ENCODE measurements around the gene HRH4. TPM values are rescaled to one million over a fixed set of nuclear protein-coding genes. Genes with fewer than 3 reads are reported as not detected.

HRH4 gene
- total RNA-seq, 2 donors from 2014 or later: 2.5 TPM; not detected in 1

DNA sequence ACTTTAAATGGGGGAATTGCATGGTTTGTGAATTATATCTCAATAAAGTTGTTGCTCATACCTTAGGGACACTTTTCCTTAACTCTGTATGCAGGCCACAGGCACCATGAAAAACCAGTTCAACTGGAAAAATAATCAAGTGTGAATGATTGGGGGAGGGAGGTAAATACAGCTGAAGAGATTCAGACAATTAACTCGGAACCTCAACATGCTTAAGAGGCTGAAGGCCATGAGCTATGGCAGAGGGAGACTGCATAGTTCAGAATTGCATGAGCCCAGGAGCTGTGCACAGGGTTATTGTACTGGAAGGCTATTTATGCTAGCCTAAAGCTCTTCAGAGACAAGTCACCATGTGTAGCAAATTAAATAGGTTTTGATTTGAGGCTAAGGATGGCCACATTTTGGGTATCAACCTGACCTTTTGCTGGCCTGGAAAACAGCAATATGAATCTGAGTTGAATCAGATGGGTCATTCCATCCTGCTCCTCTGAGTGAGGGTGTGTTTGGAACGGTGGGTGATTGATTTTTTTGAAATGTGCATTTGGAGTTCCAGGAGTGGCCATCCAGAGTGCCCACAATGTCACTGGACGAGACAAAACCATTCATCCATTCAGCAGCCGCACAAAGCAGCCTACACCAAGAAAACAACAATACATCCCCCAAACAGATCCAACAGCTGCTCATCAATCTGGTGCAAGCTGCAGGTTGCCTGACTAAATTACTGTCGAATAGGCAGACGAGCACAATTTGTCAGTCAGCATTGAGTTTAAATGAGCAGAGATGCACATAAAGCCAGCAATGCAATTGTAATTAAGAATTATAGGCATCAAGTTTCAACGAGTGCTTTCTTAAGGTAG is 42.5 kb downstream of the HRH4 start:
- Histone ChIP-seq H3K27ac (no peak overlapping the region), H3K4me3 (no peak overlapping the region), H3K4me1 (ENCODE audit: control insufficient read depth in 1 of 2, low read depth in 2 of 2) (no peaks in the 10 kb centered on the region), H3K9me3 (no peaks in the 10 kb centered on the region), H3K27me3 (replicated peaks; ENCODE audit: insufficient read depth) (no peaks in the 10 kb centered on the region), H3K36me3 (no peaks in the 10 kb centered on the region)
- no peak for ATAC-seq (ENCODE audit: insufficient number of reproducible peaks, low FRiP score, low read depth)
- DNase-seq (ENCODE audit: low spot score): no peak
- TF ChIP-seq, protein P1, sequence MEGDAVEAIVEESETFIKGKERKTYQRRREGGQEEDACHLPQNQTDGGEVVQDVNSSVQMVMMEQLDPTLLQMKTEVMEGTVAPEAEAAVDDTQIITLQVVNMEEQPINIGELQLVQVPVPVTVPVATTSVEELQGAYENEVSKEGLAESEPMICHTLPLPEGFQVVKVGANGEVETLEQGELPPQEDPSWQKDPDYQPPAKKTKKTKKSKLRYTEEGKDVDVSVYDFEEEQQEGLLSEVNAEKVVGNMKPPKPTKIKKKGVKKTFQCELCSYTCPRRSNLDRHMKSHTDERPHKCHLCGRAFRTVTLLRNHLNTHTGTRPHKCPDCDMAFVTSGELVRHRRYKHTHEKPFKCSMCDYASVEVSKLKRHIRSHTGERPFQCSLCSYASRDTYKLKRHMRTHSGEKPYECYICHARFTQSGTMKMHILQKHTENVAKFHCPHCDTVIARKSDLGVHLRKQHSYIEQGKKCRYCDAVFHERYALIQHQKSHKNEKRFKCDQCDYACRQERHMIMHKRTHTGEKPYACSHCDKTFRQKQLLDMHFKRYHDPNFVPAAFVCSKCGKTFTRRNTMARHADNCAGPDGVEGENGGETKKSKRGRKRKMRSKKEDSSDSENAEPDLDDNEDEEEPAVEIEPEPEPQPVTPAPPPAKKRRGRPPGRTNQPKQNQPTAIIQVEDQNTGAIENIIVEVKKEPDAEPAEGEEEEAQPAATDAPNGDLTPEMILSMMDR (IDR thresholded peaks at IDR 0.05): no peak

DNA sequence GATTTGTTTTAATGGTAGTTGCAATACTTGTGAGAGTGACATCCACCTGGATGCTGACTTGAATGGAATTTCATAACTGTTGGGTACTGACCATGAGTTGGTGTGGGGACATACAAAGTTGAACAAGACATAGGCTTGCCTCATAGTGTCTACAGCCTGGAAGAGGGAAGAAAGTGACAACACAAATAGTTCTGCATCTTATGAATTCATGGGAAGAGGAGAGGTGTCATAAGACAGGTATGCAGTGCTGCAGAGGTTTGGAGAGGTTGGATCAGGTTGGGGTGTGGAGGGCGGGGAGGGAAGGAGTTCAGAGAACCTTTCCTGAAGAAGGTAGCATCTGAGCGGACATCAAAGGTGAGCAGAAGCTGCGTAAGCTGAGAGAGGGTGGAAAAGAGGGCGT is 44.0 kb downstream of the HRH4 start:
- TF ChIP-seq, protein P1 (IDR thresholded peaks at IDR 0.05): no peak
- Histone ChIP-seq H3K9me3 (no peaks in the 10 kb centered on the region), H3K4me1 (ENCODE audit: control insufficient read depth in 1 of 2, low read depth in 2 of 2) (no peaks in the 10 kb centered on the region), H3K27me3 (replicated peaks; ENCODE audit: insufficient read depth) (no peaks in the 10 kb centered on the region), H3K4me3 (no peak overlapping the region), H3K36me3 (no peaks in the 10 kb centered on the region), H3K27ac (no peak overlapping the region)
- ATAC-seq (ENCODE audit: insufficient number of reproducible peaks, low FRiP score, low read depth) (no peak), DNase-seq (ENCODE audit: low spot score) (no peak)

DNA sequence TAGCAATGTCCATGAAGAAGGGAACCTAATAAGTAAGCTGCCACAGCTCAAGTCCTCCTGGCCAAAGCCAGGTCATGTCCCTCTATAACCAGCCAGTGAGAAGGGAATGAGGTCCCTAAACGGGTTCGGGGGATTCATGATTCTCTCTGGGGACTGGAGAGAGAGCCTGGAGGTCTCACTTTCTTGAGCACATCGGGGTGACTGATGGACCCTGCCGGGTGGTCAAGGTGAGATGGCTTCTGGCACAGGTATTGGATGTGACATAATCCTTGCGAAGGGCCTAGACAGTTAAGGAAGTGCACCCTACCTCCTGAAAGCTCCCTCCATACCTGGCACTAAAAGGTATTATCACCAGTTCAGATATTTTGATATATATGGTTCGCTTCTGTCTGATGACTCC is 45.7 kb downstream of the HRH4 start:
- ATAC-seq (ENCODE audit: insufficient number of reproducible peaks, low FRiP score, low read depth) (no peak), DNase-seq (ENCODE audit: low spot score) (no peak)
- no peak overlapping the region for H3K27ac ChIP-seq

DNA sequence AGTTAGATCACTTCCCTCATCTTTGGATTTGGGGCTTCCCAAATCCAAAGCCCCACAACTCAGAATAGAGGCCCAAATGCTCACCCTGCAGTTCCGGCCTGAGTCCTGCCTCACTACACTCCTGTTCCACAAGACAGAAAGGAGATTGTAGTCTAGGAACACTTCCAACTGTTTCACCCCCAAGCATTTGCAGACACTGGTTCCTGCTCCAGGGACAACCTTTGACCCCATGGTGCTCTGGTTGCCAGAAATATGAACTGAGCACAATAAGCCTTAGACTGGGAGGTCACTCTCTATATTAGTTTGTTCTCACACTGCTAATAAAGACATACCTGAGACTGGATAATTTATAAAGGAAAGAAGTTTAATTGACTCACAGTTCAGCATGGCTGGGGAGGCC is 49.0 kb downstream of the HRH4 start:
- H3K36me3 ChIP-seq: no peaks in the 10 kb centered on the region
- TF ChIP-seq, protein P1 (IDR thresholded peaks at IDR 0.05): no peak
- no peak overlapping the region for H3K27ac ChIP-seq
- H3K4me1 ChIP-seq (ENCODE audit: control insufficient read depth in 1 of 2, low read depth in 2 of 2): no peaks in the 10 kb centered on the region
- ATAC-seq (ENCODE audit: insufficient number of reproducible peaks, low FRiP score, low read depth) (no peak), DNase-seq (ENCODE audit: low spot score) (no peak)
- H3K4me3 ChIP-seq: no peak overlapping the region
- no peaks in the 10 kb centered on the region for H3K9me3 ChIP-seq
- H3K27me3 ChIP-seq (replicated peaks; ENCODE audit: insufficient read depth): no peaks in the 10 kb centered on the region

More for the DNA sequence above, 45.7 kb downstream of the HRH4 start:
- TF ChIP-seq, protein P1 (IDR thresholded peaks at IDR 0.05): no peak
- Histone ChIP-seq H3K36me3 (no peaks in the 10 kb centered on the region), H3K4me3 (no peak overlapping the region), H3K4me1 (ENCODE audit: control insufficient read depth in 1 of 2, low read depth in 2 of 2) (no peaks in the 10 kb centered on the region), H3K9me3 (no peaks in the 10 kb centered on the region), H3K27me3 (replicated peaks; ENCODE audit: insufficient read depth) (no peaks in the 10 kb centered on the region)

DNA sequence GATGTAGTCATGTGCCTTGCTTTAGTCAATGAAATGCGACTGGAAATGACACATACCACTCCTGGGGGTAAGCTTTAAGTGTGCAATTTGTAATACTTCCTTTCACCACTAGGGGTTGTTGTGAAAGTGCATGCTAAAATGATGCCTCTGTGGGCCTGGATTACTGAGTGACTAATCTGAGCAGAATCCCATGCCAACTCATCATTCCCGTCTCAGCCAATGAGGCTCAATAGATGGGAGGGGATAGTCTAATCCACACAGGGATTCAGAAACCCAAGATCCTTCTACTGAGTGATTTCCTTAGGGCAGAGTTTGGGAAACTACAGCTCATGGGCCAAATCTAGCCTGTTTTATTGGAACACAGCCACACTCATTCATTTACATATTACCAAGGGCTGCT is 54.0 kb downstream of the HRH4 start:
- no peak for ATAC-seq (ENCODE audit: insufficient number of reproducible peaks, low FRiP score, low read depth)
- DNase-seq (ENCODE audit: low spot score): no peak
- TF ChIP-seq, protein P1 (IDR thresholded peaks at IDR 0.05): peak; percentile 23

More for the DNA sequence above, 54.0 kb downstream of the HRH4 start:
- Histone ChIP-seq H3K9me3 (no peaks in the 10 kb centered on the region), H3K27me3 (replicated peaks; ENCODE audit: insufficient read depth) (no peaks in the 10 kb centered on the region), H3K4me3 (no peak overlapping the region), H3K4me1 (ENCODE audit: control insufficient read depth in 1 of 2, low read depth in 2 of 2) (no peaks in the 10 kb centered on the region), H3K27ac (no peak overlapping the region), H3K36me3 (no peaks in the 10 kb centered on the region)
